GM12878 (cell line): Measurements from ENCODE around the gene TRIM54. TPM values are rescaled to one million over a fixed set of nuclear protein-coding genes. Genes with fewer than 3 reads are reported as not detected.

ENCODE experiments used
- ATAC-seq: fragments of 200-7000 bp; cut with Tn5 transposase; 3 replicates; pipeline ENCODE4 v1.9.1; 2020; ENCODE audit warnings: mild to moderate bottlenecking, moderate library complexity
- BruUV-seq: library from RNA; stranded (reverse); fragments of 400-500 nt; replicated peaks from 2 replicates; lab custom pipeline; 2021; lab: Mats Ljungman, UMichigan
- CTCF ChIA-PET: fragments of 300-600 bp; sonication (Branson Sonifier 250); formaldehyde crosslinking; extraction: SDS; loops from one replicate; lab custom pipeline; 2021; ENCODE audit warnings: inconsistent platforms; lab: Yijun Ruan, JAX
- POLR2A ChIA-PET: fragments of 350-600 bp; formaldehyde crosslinking; extraction: SDS; loops from one replicate; lab custom pipeline; 2021; ENCODE audit warnings: inconsistent platforms; lab: Charles Lee
- RAD21 ChIA-PET: fragments of 300-600 bp; sonication (Branson Sonifier 250); formaldehyde crosslinking; loops from one replicate; lab custom pipeline; 2023; ENCODE audit warnings: antibody characterized with exemption; ENCODE audit not compliant: unreplicated experiment; lab: Charles Lee
- SMC1A ChIA-PET: fragments of 300-600 bp; sonication (Branson Sonifier 250); formaldehyde crosslinking; loops from one replicate; lab custom pipeline; 2023; ENCODE audit not compliant: unreplicated experiment, uncharacterized antibody; lab: Charles Lee
- DNase-seq: peaks from one replicate; pipeline ENCODE4 v3.0.0-alpha.2; 2011; ENCODE audit warnings: low read depth, low spot score
- FAIRE-seq: peaks from 3 replicates; lab custom pipeline; 2011; peaks lifted over from hg19 to GRCh38; lab: Jason Lieb, UNC
- H2AFZ ChIP-seq: 2 replicates; pipeline ENCODE4 v1.6.0; 2011; ENCODE audit warnings: low read depth, low read length, control low read depth; ENCODE audit not compliant: control insufficient read depth
- H3K27ac ChIP-seq: 2 replicates; pipeline ENCODE4 v1.5.1; 2011; ENCODE audit warnings: control low read depth; ENCODE audit not compliant: control insufficient read depth, insufficient read depth
- H3K27me3 ChIP-seq, 2 experiments: replicated peaks in 1 of 2; 2 replicates each; pipeline versions ENCODE4 v1.6.0 to v1.6.1; 2011; ENCODE audit warnings: low read length in 1 of 2; ENCODE audit not compliant: control insufficient read depth in 2 of 2, insufficient read depth in 2 of 2
- H3K36me3 ChIP-seq, 2 experiments: 2 replicates each; pipeline ENCODE4 v1.5.1; 2011; ENCODE audit warnings: low read length in 1 of 2; ENCODE audit not compliant: control insufficient read depth in 2 of 2, insufficient read depth in 2 of 2
- H3K4me1 ChIP-seq: 2 replicates; pipeline ENCODE4 v1.6.1; 2011; ENCODE audit warnings: mild to moderate bottlenecking, low read length, moderate library complexity, mixed read lengths; ENCODE audit not compliant: control insufficient read depth, insufficient read depth
- H3K4me2 ChIP-seq: 2 replicates; pipeline ENCODE4 v1.6.0; 2011; ENCODE audit warnings: control low read depth; ENCODE audit not compliant: control insufficient read depth, insufficient read depth
- H3K4me3 ChIP-seq: fragments of 200-600 bp; sonication (generic); 2 replicates; pipeline ENCODE4 v1.5.1; 2016
- H3K79me2 ChIP-seq: 2 replicates; pipeline ENCODE4 v1.6.0; 2011; ENCODE audit warnings: low read length; ENCODE audit not compliant: control insufficient read depth, insufficient read depth
- H3K9ac ChIP-seq: 2 replicates; pipeline ENCODE4 v1.8.0; 2011; ENCODE audit warnings: low read length, control low read depth, mixed read lengths; ENCODE audit not compliant: control insufficient read depth, insufficient read depth
- H3K9me3 ChIP-seq: replicated peaks from 3 replicates; pipeline ENCODE4 v1.5.1; 2011; ENCODE audit warnings: mild to moderate bottlenecking, low read length; ENCODE audit not compliant: control insufficient read depth, insufficient read depth
- H4K20me1 ChIP-seq: 2 replicates; pipeline ENCODE4 v1.6.0; 2011; ENCODE audit not compliant: control insufficient read depth, insufficient read depth
- EED ChIP-seq: sonication (generic); IDR thresholded peaks from 2 replicates; pipeline ENCODE4 v1.6.1; 2016; ENCODE audit warnings: antibody characterized with exemption, low read depth
- HDAC2 ChIP-seq: fragments of 200-600 bp; sonication (generic); IDR thresholded peaks from 2 replicates; pipeline ENCODE4 v1.6.1; 2017
- IRF4 ChIP-seq: IDR thresholded peaks from 2 replicates; pipeline ENCODE4 v1.6.1; 2011; ENCODE audit warnings: low read depth, low read length
- NR2C1 ChIP-seq: fragments of 450-650 bp; IDR thresholded peaks from 2 replicates; pipeline ENCODE4 v1.6.1; 2017; ENCODE audit warnings: antibody characterized with exemption, mild to moderate bottlenecking, moderate library complexity
- PML ChIP-seq: IDR thresholded peaks from 2 replicates; pipeline ENCODE4 v1.6.1; 2012; ENCODE audit warnings: low read length, inconsistent platforms
- REST ChIP-seq: IDR thresholded peaks from 2 replicates; pipeline ENCODE4 v1.6.1; 2012; ENCODE audit warnings: mild to moderate bottlenecking, low read depth, low read length
- RFX5 ChIP-seq: IDR thresholded peaks from 2 replicates; pipeline ENCODE4 v1.6.1; 2011; ENCODE audit warnings: low read depth, low read length, improper control_type of control experiment
- SKIL ChIP-seq: fragments of 450-650 bp; IDR thresholded peaks from 2 replicates; pipeline ENCODE4 v1.6.1; 2017; ENCODE audit warnings: mild to moderate bottlenecking, low read depth, inconsistent platforms; ENCODE audit not compliant: poor library complexity, severe bottlenecking
- STAT1 ChIP-seq: fragments of 450-650 bp; conservative IDR thresholded peaks from 2 replicates; pipeline ENCODE4 v1.6.1; 2014; ENCODE audit warnings: antibody characterized with exemption, mild to moderate bottlenecking
- YY1 ChIP-seq: IDR thresholded peaks from 2 replicates; pipeline ENCODE4 v1.6.1; 2011; ENCODE audit warnings: low read depth, mild to moderate bottlenecking, low read length
- whole genome bisulfite sequencing: methylation state at CpG from one replicate; pipeline ENCODE4 v1.1.6; 2016; ENCODE audit warnings: low lambda C conversion rate; ENCODE audit not compliant: insufficient replicate concordance, insufficient coverage; ENCODE audit errors: missing lambda C conversion rate; 5-methylcytosine and 5-hydroxymethylcytosine counted together
- in situ Hi-C: fragments of 300-500 bp; cut with MboI; formaldehyde crosslinking; loops from 9 replicates; pipeline ENCODE4 v1.14.3; 2018; ENCODE audit warnings: mixed read lengths
- intact Hi-C: fragments of 100-400 bp; cut with micrococcal nuclease; formaldehyde crosslinking; loops from one replicate; pipeline ENCODE4 v1.14.2; 2022; ENCODE audit not compliant: unreplicated experiment
- polyA plus RNA-seq, 11 experiments: library from polyadenylated mRNA; depleted of rRNA in 4 of 11; unstranded in 6 of 11; stranded (reverse) in 5 of 11; fragments of >200 nt; fragmentation: Nextera tagmentation in 4 of 11; fragmentation: Illumina TruSeq in 1 of 11; extraction: Ambion mirVana in 4 of 11; extraction: Trizol in 1 of 11; gene quantifications; 1 replicate in 1 of 11; 2 replicates in 10 of 11; pipeline versions ENCODE4 v1.2.1 to v1.2.3, GENCODE V29; 2011 to 2016; ENCODE audit warnings: inconsistent platforms in 2 of 11, missing spikeins in 2 of 11, low read depth in 1 of 11
- total RNA-seq, 4 experiments: library from RNA; depleted of rRNA in 3 of 4; stranded (reverse); fragments of >200 nt in 3 of 4; fragmentation: Illumina TruSeq in 1 of 4; extraction: Trizol in 1 of 4; gene quantifications; 2 replicates each; pipeline versions ENCODE4 v1.2.1 to v1.2.3, GENCODE V29; 2013 to 2021

TRIM54 gene
- total and polyA plus RNA-seq, 10 of the 15 experiments (the other 5 are each of a cell fraction or from before 2014, with no cell fraction given) = 0.03 to 0.08 TPM; not detected in 8

GRCh38 chr2:27236136-27236535 is 46.1 kb upstream of the TRIM54 start:
- no peaks in the 10 kb centered on the region for H4K20me1 ChIP-seq
- BruUV-seq = no TSS peak
- ATAC-seq (no peak), FAIRE-seq (no peak), DNase-seq (no peak)
- ChIA-PET RAD21 (no interaction called here), CTCF (interaction anchor here (1.1 kb wide), 1 partner anchor 67 kb away, joined by 3 read pairs; no protein-coding TSS in a partner anchor), SMC1A (no interaction called here), POLR2A (no interaction called here)
- no peak overlapping the region for H3K27ac ChIP-seq
- no peak overlapping the region for H2AFZ ChIP-seq
- no peak for TF ChIP-seq NR2C1
- no peaks in the 10 kb centered on the region for H3K79me2 ChIP-seq
- intact Hi-C loops (no loop called here), in situ Hi-C loops (no loop called here)
- WGBS = 96% methylated on average over 12 of the region's 12 CpGs
- no peak overlapping the region for H3K4me3 ChIP-seq
- H3K9ac ChIP-seq = no peak overlapping the region
- no peaks in the 10 kb centered on the region for H3K27me3 ChIP-seq
- H3K4me2 ChIP-seq = no peak overlapping the region
- H3K4me1 ChIP-seq = no peaks in the 10 kb centered on the region
- no peaks in the 10 kb centered on the region for H3K9me3 ChIP-seq
- H3K36me3 ChIP-seq = peaks cover 49 to 68% of the 10 kb centered on the region in 2 experiments

- TF ChIP-seq SKIL (no peak), REST (no peak), HDAC2 (no peak), YY1 (no peak), RFX5 (no peak), STAT1 (no peak), IRF4 (no peak), EED (no peak), PML (no peak)
- BruUV-seq = no TSS peak
- FAIRE-seq (no peak), DNase-seq (no peak), ATAC-seq (no peak)
- POLR2A ChIA-PET = no interaction called here
- RAD21 ChIA-PET = no interaction called here
- intact Hi-C loops (no loop called here), in situ Hi-C loops (no loop called here)
- H3K36me3 ChIP-seq = peaks cover 51 to 69% of the 10 kb centered on the region in 2 experiments
- H3K27ac ChIP-seq = no peak overlapping the region
- no peaks in the 10 kb centered on the region for H3K9me3 ChIP-seq
- CTCF ChIA-PET = interaction anchor here (0.8 to 1.1 kb wide), 2 partner anchors 13 to 66 kb away, joined by 3 read pairs; no protein-coding TSS in a partner anchor
- H3K4me1 ChIP-seq = no peaks in the 10 kb centered on the region
- H4K20me1 ChIP-seq = no peaks in the 10 kb centered on the region
- no peak overlapping the region for H3K4me3 ChIP-seq
- no peaks in the 10 kb centered on the region for H3K27me3 ChIP-seq
- SMC1A ChIA-PET = no interaction called here
- WGBS = 89% methylated on average over 3 of the region's 3 CpGs
- H3K9ac ChIP-seq = no peak overlapping the region
- no peak overlapping the region for H3K4me2 ChIP-seq
- no peak overlapping the region for H2AFZ ChIP-seq
- H3K79me2 ChIP-seq = no peaks in the 10 kb centered on the region
Measured at GRCh38 chr2:27236626-27237025, 45.6 kb upstream of the TRIM54 start.
